ENCODE results near the gene ACTN1. TPM values are rescaled to one million over a fixed set of nuclear protein-coding genes. Genes with fewer than 3 reads are reported as not detected.
A peak's percentile ranks its signal among the peaks of the same experiment; 100 is the strongest.
"Not testable (repeated sequence)": the region's sequence is repeated elsewhere in the genome, so short reads cannot be mapped to it uniquely, and the experiment has no call there.

Gene ACTN1
- total RNA-seq, 2 experiments from 2014 or later: 31.9 to 35.1 TPM

- ChIA-PET CTCF (interaction anchor here (0.6 to 2.6 kb wide), 12 partner anchors 12 to 633 kb away, joined by 3 to 16 read pairs (median 4); no protein-coding TSS in a partner anchor), POLR2A (interaction anchor here (0.6 to 0.7 kb wide), 2 partner anchors 12 to 540 kb away, joined by 3 to 7 read pairs; no protein-coding TSS in a partner anchor)
- peaks cover 8% of the 10 kb centered on the region for H3K9me3 Mint-ChIP-seq
- DNase-seq: peak; percentile 80
- H3K27me3 Mint-ChIP-seq: no peaks in the 10 kb centered on the region
- no peaks in the 10 kb centered on the region for H3K36me3 Mint-ChIP-seq (ENCODE audit: low read depth)
- no peak overlapping the region for H3K27ac Mint-ChIP-seq
- H3K4me3 Mint-ChIP-seq: no peak overlapping the region
- H3K4me1 Mint-ChIP-seq: peaks cover 1% of the 10 kb centered on the region
Observed at GRCh38 chr14:68862954-68863594, 116.0 kb downstream of the ACTN1 start.

- DNase-seq: no peak
- H3K4me1 Mint-ChIP-seq: peaks cover 1% of the 10 kb centered on the region
- CTCF ChIA-PET: interaction anchor here (1.4 kb wide), 1 partner anchor 16 kb away, joined by 4 read pairs; no protein-coding TSS in a partner anchor
- POLR2A ChIA-PET: interaction anchor here (0.7 kb wide), 1 partner anchor 44 kb away, joined by 4 read pairs; no protein-coding TSS in a partner anchor
- no peaks in the 10 kb centered on the region for H3K36me3 Mint-ChIP-seq (ENCODE audit: low read depth)
- no peaks in the 10 kb centered on the region for H3K27me3 Mint-ChIP-seq
- H3K4me3 Mint-ChIP-seq: no peak overlapping the region
- peaks cover 6% of the 10 kb centered on the region for H3K9me3 Mint-ChIP-seq
- H3K27ac Mint-ChIP-seq: no peak overlapping the region
Observed at GRCh38 chr14:68860771-68861170, 118.3 kb downstream of the ACTN1 start.

- H3K4me1 Mint-ChIP-seq: no peaks in the 10 kb centered on the region
- no peak overlapping the region for H3K4me3 Mint-ChIP-seq
- CTCF ChIA-PET: no interaction called here
- H3K36me3 Mint-ChIP-seq (ENCODE audit: low read depth): no peaks in the 10 kb centered on the region
- DNase-seq: no peak
- POLR2A ChIA-PET: no interaction called here
- no peaks in the 10 kb centered on the region for H3K9me3 Mint-ChIP-seq
- H3K27me3 Mint-ChIP-seq: no peaks in the 10 kb centered on the region
- H3K27ac Mint-ChIP-seq: no peak overlapping the region
Observed at GRCh38 chr14:68857516-68858070, 121.5 kb downstream of the ACTN1 start.

GRCh38 chr14:68856572-68856971 lies 122.5 kb downstream of the ACTN1 start:
- no peaks in the 10 kb centered on the region for H3K4me1 Mint-ChIP-seq
- POLR2A ChIA-PET: no interaction called here

GRCh38 chr14:68854421-68854820 lies 124.7 kb downstream of the ACTN1 start:
- H3K4me1 Mint-ChIP-seq: no peaks in the 10 kb centered on the region
- no peak overlapping the region for H3K4me3 Mint-ChIP-seq
- H3K36me3 Mint-ChIP-seq (ENCODE audit: low read depth): no peaks in the 10 kb centered on the region
- no peaks in the 10 kb centered on the region for H3K27me3 Mint-ChIP-seq
- H3K9me3 Mint-ChIP-seq: no peaks in the 10 kb centered on the region
- ChIA-PET CTCF (no interaction called here), POLR2A (no interaction called here)
- H3K27ac Mint-ChIP-seq: no peak overlapping the region
- DNase-seq: no peak

More at GRCh38 chr14:68856572-68856971, 122.5 kb downstream of the ACTN1 start:
- Mint-ChIP-seq H3K4me3 (no peak overlapping the region), H3K9me3 (no peaks in the 10 kb centered on the region), H3K36me3 (ENCODE audit: low read depth) (no peaks in the 10 kb centered on the region), H3K27me3 (no peaks in the 10 kb centered on the region), H3K27ac (no peak overlapping the region)
- CTCF ChIA-PET: no interaction called here
- DNase-seq: no peak

- CTCF ChIA-PET: no interaction called here
- POLR2A ChIA-PET: no interaction called here
Observed at GRCh38 chr14:68853749-68854148, 125.4 kb downstream of the ACTN1 start.

GRCh38 chr14:68852493-68852892 lies 126.6 kb downstream of the ACTN1 start:
- POLR2A ChIA-PET; H3K4me3 Mint-ChIP-seq; H3K4me1 Mint-ChIP-seq; CTCF ChIA-PET; H3K27ac Mint-ChIP-seq; DNase-seq; H3K9me3 Mint-ChIP-seq; H3K27me3 Mint-ChIP-seq; H3K36me3 Mint-ChIP-seq (ENCODE audit: low read depth): not testable (repeated sequence)

More at GRCh38 chr14:68853749-68854148, 125.4 kb downstream of the ACTN1 start:
- Mint-ChIP-seq H3K36me3 (ENCODE audit: low read depth) (no peaks in the 10 kb centered on the region), H3K27ac (no peak overlapping the region), H3K4me1 (no peaks in the 10 kb centered on the region), H3K27me3 (no peaks in the 10 kb centered on the region), H3K9me3 (no peaks in the 10 kb centered on the region), H3K4me3 (no peak overlapping the region)
- no peak for DNase-seq

- no peak for DNase-seq
- Mint-ChIP-seq H3K27ac (no peak overlapping the region), H3K9me3 (no peaks in the 10 kb centered on the region), H3K36me3 (ENCODE audit: low read depth) (no peaks in the 10 kb centered on the region), H3K4me3 (no peak overlapping the region), H3K4me1 (no peaks in the 10 kb centered on the region), H3K27me3 (no peaks in the 10 kb centered on the region)
- POLR2A ChIA-PET: interaction anchor here (0.6 kb wide), 1 partner anchor 12 kb away, joined by 3 read pairs; no protein-coding TSS in a partner anchor
- CTCF ChIA-PET: no interaction called here
Observed at GRCh38 chr14:68851078-68851477, 128.0 kb downstream of the ACTN1 start.

- ChIA-PET POLR2A (no interaction called here), CTCF (no interaction called here)
- Mint-ChIP-seq H3K9me3 (no peaks in the 10 kb centered on the region), H3K27me3 (no peaks in the 10 kb centered on the region), H3K27ac (no peak overlapping the region), H3K4me1 (peaks cover 3% of the 10 kb centered on the region), H3K36me3 (ENCODE audit: low read depth) (no peaks in the 10 kb centered on the region), H3K4me3 (no peak overlapping the region)
- no peak for DNase-seq
Observed at GRCh38 chr14:68849416-68849815, 129.7 kb downstream of the ACTN1 start.

GRCh38 chr14:68848253-68848652 lies 130.8 kb downstream of the ACTN1 start:
- peaks cover 9% of the 10 kb centered on the region for H3K4me1 Mint-ChIP-seq
- no peak for DNase-seq
- H3K36me3 Mint-ChIP-seq (ENCODE audit: low read depth): no peaks in the 10 kb centered on the region
- H3K4me3 Mint-ChIP-seq: no peak overlapping the region
- CTCF ChIA-PET: no interaction called here
- H3K9me3 Mint-ChIP-seq: no peaks in the 10 kb centered on the region
- no peak overlapping the region for H3K27ac Mint-ChIP-seq
- POLR2A ChIA-PET: interaction anchor here (0.6 kb wide), 1 partner anchor 341 kb away, joined by 3 read pairs; no protein-coding TSS in a partner anchor
- H3K27me3 Mint-ChIP-seq: no peaks in the 10 kb centered on the region

GRCh38 chr14:68847640-68848039 lies 131.5 kb downstream of the ACTN1 start:
- DNase-seq; CTCF ChIA-PET; H3K36me3 Mint-ChIP-seq (ENCODE audit: low read depth); H3K4me3 Mint-ChIP-seq; H3K4me1 Mint-ChIP-seq; H3K27me3 Mint-ChIP-seq; H3K9me3 Mint-ChIP-seq; POLR2A ChIA-PET; H3K27ac Mint-ChIP-seq: not testable (repeated sequence)

- Mint-ChIP-seq H3K4me3 (no peak overlapping the region), H3K4me1 (peaks cover 12% of the 10 kb centered on the region), H3K27me3 (no peaks in the 10 kb centered on the region), H3K27ac (no peak overlapping the region), H3K9me3 (no peaks in the 10 kb centered on the region), H3K36me3 (ENCODE audit: low read depth) (no peaks in the 10 kb centered on the region)
- DNase-seq: no peak
- CTCF ChIA-PET: interaction anchor here (0.6 to 0.7 kb wide), 2 partner anchors 496 to 998 kb away, joined by 3 read pairs; no protein-coding TSS in a partner anchor
- POLR2A ChIA-PET: no interaction called here
Observed at GRCh38 chr14:68846466-68846865, 132.6 kb downstream of the ACTN1 start.

- H3K27me3 Mint-ChIP-seq: no peaks in the 10 kb centered on the region
- no peak for DNase-seq
- peaks cover under 1% of the 10 kb centered on the region for H3K9me3 Mint-ChIP-seq
- CTCF ChIA-PET: interaction anchor here (0.6 to 1.8 kb wide), 27 partner anchors 15 to 1484 kb away, joined by 3 to 8 read pairs (median 3); partner anchors contain the start of gene EIF2S1
- H3K4me3 Mint-ChIP-seq: no peak overlapping the region
- POLR2A ChIA-PET: no interaction called here
- H3K36me3 Mint-ChIP-seq (ENCODE audit: low read depth): peaks cover 3% of the 10 kb centered on the region
- H3K4me1 Mint-ChIP-seq: peaks cover 20% of the 10 kb centered on the region
- no peak overlapping the region for H3K27ac Mint-ChIP-seq
Observed at GRCh38 chr14:68844210-68844545, 134.9 kb downstream of the ACTN1 start.
